ENCODE results near the gene LRTM2.

LRTM2 gene

GRCh38 chr12:1885599-1886245 is 65.4 kb downstream of the LRTM2 start:
- no peak for DNase-seq

Measured in inflammatory macrophage (primary cell).